Tibial nerve (tissue), 3 donors: ENCODE measurements around the gene GUF1.

Source experiments
- POLR2A ChIP-seq, 2 donors: fragments of 450-650 bp; IDR thresholded peaks; one replicate each; pipeline ENCODE4 v1.6.1; 2017; ENCODE audit warnings: antibody characterized with exemption in 2 of 2, mild to moderate bottlenecking in 2 of 2, moderate library complexity in 2 of 2
- TF ChIP-seq, protein P1 (sequence below), 5 experiments: fragments of 200-600 bp in 3 of 5; fragments of 450-650 bp in 2 of 5; sonication (generic) in 3 of 5; IDR thresholded peaks; one replicate each; pipeline ENCODE4 v1.5.1; 2016 to 2019; ENCODE audit warnings: antibody characterized with exemption in 5 of 5, mild to moderate bottlenecking in 3 of 5, moderate library complexity in 2 of 5

DNA sequence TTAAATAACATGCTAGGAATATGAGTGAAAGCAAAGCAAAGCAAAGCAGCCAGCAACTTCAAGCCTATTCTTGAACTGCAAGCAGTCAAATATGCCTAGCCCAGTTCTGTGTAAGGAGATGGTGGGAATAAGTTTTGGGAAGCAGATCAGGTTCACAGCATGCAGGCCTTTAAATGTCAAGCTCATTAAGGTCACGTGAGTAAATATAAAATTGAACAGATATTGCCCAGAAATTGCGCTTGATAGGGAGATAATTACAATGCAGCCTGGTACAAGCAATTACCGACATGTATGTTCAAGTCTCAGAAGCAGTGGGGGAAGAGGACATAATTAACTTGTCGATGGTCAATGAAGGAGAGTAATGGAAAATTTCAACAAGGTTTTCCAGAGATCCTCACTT, 42.2 kb downstream of the GUF1 start:
- TF ChIP-seq, protein P1, sequence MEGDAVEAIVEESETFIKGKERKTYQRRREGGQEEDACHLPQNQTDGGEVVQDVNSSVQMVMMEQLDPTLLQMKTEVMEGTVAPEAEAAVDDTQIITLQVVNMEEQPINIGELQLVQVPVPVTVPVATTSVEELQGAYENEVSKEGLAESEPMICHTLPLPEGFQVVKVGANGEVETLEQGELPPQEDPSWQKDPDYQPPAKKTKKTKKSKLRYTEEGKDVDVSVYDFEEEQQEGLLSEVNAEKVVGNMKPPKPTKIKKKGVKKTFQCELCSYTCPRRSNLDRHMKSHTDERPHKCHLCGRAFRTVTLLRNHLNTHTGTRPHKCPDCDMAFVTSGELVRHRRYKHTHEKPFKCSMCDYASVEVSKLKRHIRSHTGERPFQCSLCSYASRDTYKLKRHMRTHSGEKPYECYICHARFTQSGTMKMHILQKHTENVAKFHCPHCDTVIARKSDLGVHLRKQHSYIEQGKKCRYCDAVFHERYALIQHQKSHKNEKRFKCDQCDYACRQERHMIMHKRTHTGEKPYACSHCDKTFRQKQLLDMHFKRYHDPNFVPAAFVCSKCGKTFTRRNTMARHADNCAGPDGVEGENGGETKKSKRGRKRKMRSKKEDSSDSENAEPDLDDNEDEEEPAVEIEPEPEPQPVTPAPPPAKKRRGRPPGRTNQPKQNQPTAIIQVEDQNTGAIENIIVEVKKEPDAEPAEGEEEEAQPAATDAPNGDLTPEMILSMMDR (IDR thresholded peaks at IDR 0.05) = no peak
- TF ChIP-seq POLR2A (IDR thresholded peaks at IDR 0.05) = no peak
